ENCODE data around the gene ADAM12.

ADAM12 gene

DNA sequence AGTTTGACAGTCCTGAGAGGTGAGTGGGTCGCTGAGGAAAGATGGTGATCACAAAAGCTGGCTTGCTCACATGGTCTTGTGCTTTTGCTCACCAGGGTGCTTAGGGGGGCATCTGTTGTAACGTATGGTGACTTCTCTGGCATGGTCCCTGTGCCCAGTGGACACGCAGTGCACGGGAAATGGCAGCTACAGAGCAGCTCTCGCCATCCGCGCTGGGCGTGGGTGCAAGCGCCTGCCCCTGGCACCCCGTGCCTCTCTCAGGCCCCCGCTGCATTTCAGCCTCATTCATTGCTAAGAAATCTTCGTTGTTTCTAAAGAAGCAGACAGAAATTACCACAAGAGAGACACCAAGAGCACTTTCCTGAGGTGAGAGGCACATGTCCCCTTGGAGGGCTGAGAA is 390.7 kb downstream of the ADAM12 start:
- H3K9me2 ChIP-seq (replicated peaks; ENCODE audit: low read depth, low read length): no peaks in the 10 kb centered on the region
- no peaks in the 10 kb centered on the region for H4K20me1 ChIP-seq (ENCODE audit: insufficient read depth, low read length, poor library complexity, severe bottlenecking)
- no peak overlapping the region for H3K9ac ChIP-seq (ENCODE audit: low read depth, low read length, poor library complexity, severe bottlenecking)
- H3K36me3 ChIP-seq (ENCODE audit: insufficient read depth, low read length): no peaks in the 10 kb centered on the region
- H2AFZ ChIP-seq (ENCODE audit: low read length): no peak overlapping the region
- no peak for TF ChIP-seq EZH2phosphoT487 (IDR thresholded peaks at IDR 0.05; ENCODE audit: borderline replicate concordance)
- TF ChIP-seq, protein P1, sequence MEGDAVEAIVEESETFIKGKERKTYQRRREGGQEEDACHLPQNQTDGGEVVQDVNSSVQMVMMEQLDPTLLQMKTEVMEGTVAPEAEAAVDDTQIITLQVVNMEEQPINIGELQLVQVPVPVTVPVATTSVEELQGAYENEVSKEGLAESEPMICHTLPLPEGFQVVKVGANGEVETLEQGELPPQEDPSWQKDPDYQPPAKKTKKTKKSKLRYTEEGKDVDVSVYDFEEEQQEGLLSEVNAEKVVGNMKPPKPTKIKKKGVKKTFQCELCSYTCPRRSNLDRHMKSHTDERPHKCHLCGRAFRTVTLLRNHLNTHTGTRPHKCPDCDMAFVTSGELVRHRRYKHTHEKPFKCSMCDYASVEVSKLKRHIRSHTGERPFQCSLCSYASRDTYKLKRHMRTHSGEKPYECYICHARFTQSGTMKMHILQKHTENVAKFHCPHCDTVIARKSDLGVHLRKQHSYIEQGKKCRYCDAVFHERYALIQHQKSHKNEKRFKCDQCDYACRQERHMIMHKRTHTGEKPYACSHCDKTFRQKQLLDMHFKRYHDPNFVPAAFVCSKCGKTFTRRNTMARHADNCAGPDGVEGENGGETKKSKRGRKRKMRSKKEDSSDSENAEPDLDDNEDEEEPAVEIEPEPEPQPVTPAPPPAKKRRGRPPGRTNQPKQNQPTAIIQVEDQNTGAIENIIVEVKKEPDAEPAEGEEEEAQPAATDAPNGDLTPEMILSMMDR (conservative IDR thresholded peaks at IDR 0.05; ENCODE audit: low read length): no peak
- H3F3A ChIP-seq (ENCODE audit: low read depth): no peaks in the 10 kb centered on the region
- H3K79me2 ChIP-seq (ENCODE audit: insufficient read depth, low read length): no peaks in the 10 kb centered on the region
- H3K4me3 ChIP-seq (ENCODE audit: low read length, poor library complexity, severe bottlenecking): no peak overlapping the region
- H3K4me2 ChIP-seq (ENCODE audit: low read depth, low read length, poor library complexity, severe bottlenecking): no peak overlapping the region
- H3K27me3 ChIP-seq (ENCODE audit: insufficient read depth, low read length, poor library complexity, severe bottlenecking): no peaks in the 10 kb centered on the region
- no peaks in the 10 kb centered on the region for H3K4me1 ChIP-seq (ENCODE audit: insufficient read depth, low read length, poor library complexity, severe bottlenecking)
- peaks cover 4% of the 10 kb centered on the region; the same call in 1 of the 2 replicates for H3K9me3 ChIP-seq (ENCODE audit: insufficient read depth, low read depth, low read length)

DNA sequence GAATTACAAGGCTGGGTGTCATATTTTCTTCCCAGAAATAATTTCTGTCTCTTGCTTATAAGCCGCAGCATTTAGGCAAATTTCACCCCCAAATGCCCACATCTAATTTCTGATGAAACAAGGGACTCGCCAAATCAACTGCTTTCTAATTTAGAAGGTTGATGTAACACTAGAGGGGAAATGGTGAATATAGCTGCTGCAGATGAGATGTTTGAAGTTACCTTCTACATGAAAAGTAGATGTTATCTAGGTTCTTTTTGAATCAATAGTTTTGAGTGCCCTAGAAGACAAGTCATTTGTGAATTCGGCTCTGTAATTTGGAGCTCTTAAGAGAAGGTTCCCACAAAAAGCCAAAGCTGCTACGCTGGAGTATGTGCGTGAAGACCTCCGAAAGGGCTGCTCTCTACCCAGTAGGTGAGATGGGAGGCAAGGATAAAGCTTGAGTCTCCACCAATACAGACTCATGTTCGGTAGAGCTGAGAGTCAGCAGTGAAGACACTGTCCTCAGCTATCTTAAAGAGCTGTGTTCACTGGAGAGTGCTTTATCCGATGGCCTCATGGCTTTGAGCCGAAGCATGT is 392.5 kb downstream of the ADAM12 start:
- H3K4me1 ChIP-seq (ENCODE audit: insufficient read depth, low read length, poor library complexity, severe bottlenecking): no peaks in the 10 kb centered on the region
- no peak overlapping the region for H3K4me3 ChIP-seq (ENCODE audit: low read length, poor library complexity, severe bottlenecking)
- no peaks in the 10 kb centered on the region for H3K36me3 ChIP-seq (ENCODE audit: insufficient read depth, low read length)
- H3K9ac ChIP-seq (ENCODE audit: low read depth, low read length, poor library complexity, severe bottlenecking): no peak overlapping the region
- H3K9me3 ChIP-seq (ENCODE audit: insufficient read depth, low read depth, low read length): peaks cover 4% of the 10 kb centered on the region; the same call in 1 of the 2 replicates
- no peak overlapping the region for H2AFZ ChIP-seq (ENCODE audit: low read length)
- H3K4me2 ChIP-seq (ENCODE audit: low read depth, low read length, poor library complexity, severe bottlenecking): no peak overlapping the region
- H3K79me2 ChIP-seq (ENCODE audit: insufficient read depth, low read length): no peaks in the 10 kb centered on the region
- H3K27me3 ChIP-seq (ENCODE audit: insufficient read depth, low read length, poor library complexity, severe bottlenecking): no peaks in the 10 kb centered on the region
- no peaks in the 10 kb centered on the region for H3F3A ChIP-seq (ENCODE audit: low read depth)
- H3K9me2 ChIP-seq (replicated peaks; ENCODE audit: low read depth, low read length): no peaks in the 10 kb centered on the region
- TF ChIP-seq EZH2phosphoT487 (IDR thresholded peaks at IDR 0.05; ENCODE audit: borderline replicate concordance): no peak
- TF ChIP-seq, protein P1 (conservative IDR thresholded peaks at IDR 0.05; ENCODE audit: low read length): no peak
- H4K20me1 ChIP-seq (ENCODE audit: insufficient read depth, low read length, poor library complexity, severe bottlenecking): no peaks in the 10 kb centered on the region

DNA sequence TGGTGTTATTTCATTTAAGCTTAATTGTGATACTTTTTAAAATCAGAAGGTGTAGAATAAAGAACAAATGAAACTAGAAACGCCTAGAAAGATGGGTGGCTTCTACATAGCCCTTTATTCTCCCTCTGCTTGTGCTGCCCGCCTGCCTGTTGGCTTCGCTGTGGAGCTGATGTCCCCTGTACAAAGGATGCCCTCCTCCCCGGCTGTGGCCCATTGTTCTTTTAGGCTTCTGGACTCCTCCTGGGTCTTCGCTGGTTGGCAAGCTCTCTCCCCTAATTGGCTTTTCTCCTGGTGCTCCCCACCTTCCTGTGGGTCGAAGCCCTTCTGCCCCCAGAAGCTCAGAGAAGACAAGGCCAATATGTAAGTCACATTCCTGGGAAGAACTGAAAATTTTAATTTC is 393.7 kb downstream of the ADAM12 start:
- Histone ChIP-seq H2AFZ (ENCODE audit: low read length) (no peak overlapping the region), H3K79me2 (ENCODE audit: insufficient read depth, low read length) (no peaks in the 10 kb centered on the region), H3K4me1 (ENCODE audit: insufficient read depth, low read length, poor library complexity, severe bottlenecking) (no peaks in the 10 kb centered on the region), H3K4me3 (ENCODE audit: low read length, poor library complexity, severe bottlenecking) (no peak overlapping the region), H3K9ac (ENCODE audit: low read depth, low read length, poor library complexity, severe bottlenecking) (no peak overlapping the region), H3K9me2 (replicated peaks; ENCODE audit: low read depth, low read length) (no peaks in the 10 kb centered on the region), H3K36me3 (ENCODE audit: insufficient read depth, low read length) (no peaks in the 10 kb centered on the region), H3K4me2 (ENCODE audit: low read depth, low read length, poor library complexity, severe bottlenecking) (no peak overlapping the region), H3F3A (ENCODE audit: low read depth) (no peaks in the 10 kb centered on the region), H4K20me1 (ENCODE audit: insufficient read depth, low read length, poor library complexity, severe bottlenecking) (no peaks in the 10 kb centered on the region), H3K27me3 (ENCODE audit: insufficient read depth, low read length, poor library complexity, severe bottlenecking) (no peaks in the 10 kb centered on the region), H3K9me3 (ENCODE audit: insufficient read depth, low read depth, low read length) (peaks cover 4% of the 10 kb centered on the region; the same call in 1 of the 2 replicates)
- no peak for TF ChIP-seq EZH2phosphoT487 (IDR thresholded peaks at IDR 0.05; ENCODE audit: borderline replicate concordance)
- TF ChIP-seq, protein P1 (conservative IDR thresholded peaks at IDR 0.05; ENCODE audit: low read length): no peak

Measured in Loucy (cell line).